Erythroblast (primary cell): ENCODE results near the gene ARRDC1.

Experiments
- DNase-seq, 2 experiments: peaks; one replicate each; lab custom pipeline; 2025; lab: John Stamatoyannopoulos, UW
- GATA1 ChIP-seq: IDR thresholded peaks from 2 replicates; pipeline ENCODE4 v1.6.1; 2011; ENCODE audit warnings: low read depth, mild to moderate bottlenecking, control low read depth, low read length, moderate library complexity
- POLR2A ChIP-seq: IDR thresholded peaks from 2 replicates; pipeline ENCODE4 v1.6.1; 2011; ENCODE audit warnings: mild to moderate bottlenecking, low read length

The ARRDC1 gene

DNA sequence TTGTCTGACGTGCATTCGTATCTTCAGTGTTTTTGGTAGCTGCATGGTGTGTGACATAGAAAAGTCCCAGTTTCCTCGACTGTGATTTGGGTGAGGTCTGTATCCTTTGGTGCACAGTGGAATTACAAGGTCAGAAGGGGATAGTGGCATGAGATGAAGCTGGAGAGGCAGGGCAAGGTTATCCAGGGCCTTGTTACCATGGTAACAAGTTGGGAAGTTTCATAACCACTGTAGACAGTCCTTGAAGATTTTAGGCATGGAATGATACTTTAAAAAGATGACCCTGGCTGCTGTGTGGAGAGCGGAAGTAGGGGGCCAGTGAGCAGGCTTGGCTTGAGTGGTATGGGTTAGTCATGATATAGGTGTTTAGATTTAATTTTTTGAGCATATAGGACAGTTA, 25.2 kb downstream of the ARRDC1 start:
- DNase-seq, result no peak
- no peak for TF ChIP-seq POLR2A
- TF ChIP-seq GATA1, result no peak

GRCh38 chr9:137631345-137632229, 26.1 kb downstream of the ARRDC1 start:
- TF ChIP-seq POLR2A, result no peak
- TF ChIP-seq GATA1, result no peak
- no peak for DNase-seq

DNA sequence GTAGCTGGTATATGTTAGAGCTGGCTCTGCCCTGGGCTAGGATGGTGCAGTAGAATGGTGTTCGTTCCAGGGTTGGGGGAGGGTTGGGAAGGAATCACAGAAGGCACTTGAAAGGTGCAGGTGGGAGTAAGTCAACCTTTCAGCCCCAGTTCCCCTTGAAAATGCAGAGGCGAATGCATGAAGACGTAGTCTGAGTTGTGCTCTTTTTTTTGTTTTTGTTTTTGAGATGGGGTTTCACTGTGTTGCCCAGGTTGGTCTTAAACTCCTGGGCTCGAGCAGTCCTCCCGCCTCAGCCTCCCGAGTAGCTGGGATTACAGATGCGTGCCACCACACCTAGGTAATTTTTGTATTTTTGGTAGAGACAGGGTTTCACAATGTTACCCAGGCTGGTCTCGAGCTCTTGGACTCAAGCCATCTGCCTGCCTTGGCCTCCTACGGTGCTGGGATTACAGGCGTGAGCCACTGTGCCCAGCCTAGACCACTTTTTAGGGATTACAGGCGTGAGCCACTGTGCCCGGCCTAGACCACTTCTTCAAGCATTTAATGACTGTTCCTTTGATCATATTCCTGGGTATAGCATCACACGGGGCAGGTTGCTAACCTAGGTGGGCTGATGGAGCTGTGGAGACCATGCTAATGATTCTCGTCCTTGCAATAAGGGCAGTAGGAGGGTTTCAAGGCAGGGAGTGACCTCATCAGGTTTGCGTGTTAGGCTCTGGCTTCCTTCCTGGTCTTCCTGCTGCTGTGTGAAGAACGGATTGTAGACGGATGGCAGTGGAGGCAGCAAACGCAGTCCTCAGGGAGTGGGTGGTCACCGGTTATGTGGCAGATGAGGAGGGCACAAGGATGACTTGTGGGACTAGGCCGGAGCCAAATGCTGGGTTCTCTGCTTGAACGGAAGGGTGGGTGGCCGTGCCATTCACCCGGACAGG, 27.0 kb downstream of the ARRDC1 start:
- no peak for TF ChIP-seq GATA1
- TF ChIP-seq POLR2A, result no peak
- no peak for DNase-seq

- DNase-seq, result no peak
These were observed 28.5 kb downstream of the ARRDC1 start for GRCh38 chr9:137634016-137634415.

DNA sequence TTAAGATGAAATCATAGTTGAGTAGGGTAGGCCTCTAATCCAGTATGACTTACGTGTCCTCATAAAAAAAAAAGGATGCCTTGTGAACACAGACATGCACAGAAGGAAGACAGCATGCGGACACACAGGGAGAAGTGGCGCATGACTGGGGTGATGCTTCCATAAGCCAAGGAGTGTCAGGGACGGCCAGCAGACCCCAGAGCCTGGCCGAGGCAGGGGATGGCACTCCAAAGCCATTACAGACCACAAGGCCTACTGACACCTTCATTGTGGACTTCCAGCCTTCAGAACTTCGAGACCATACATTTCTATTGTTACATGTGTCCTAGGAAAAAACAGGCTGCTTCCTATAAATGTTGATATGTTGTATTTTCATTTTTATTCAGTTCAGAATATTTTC, 33.2 kb downstream of the ARRDC1 start:
- TF ChIP-seq GATA1 (no peak), POLR2A (no peak)
- no peak for DNase-seq

More at GRCh38 chr9:137634016-137634415, 28.5 kb downstream of the ARRDC1 start:
- TF ChIP-seq GATA1 (no peak), POLR2A (no peak)

- TF ChIP-seq POLR2A (no peak), GATA1 (no peak)
- DNase-seq, result peak; percentile 26 to 47
These were observed 34.0 kb downstream of the ARRDC1 start for GRCh38 chr9:137639303-137640051.

DNA sequence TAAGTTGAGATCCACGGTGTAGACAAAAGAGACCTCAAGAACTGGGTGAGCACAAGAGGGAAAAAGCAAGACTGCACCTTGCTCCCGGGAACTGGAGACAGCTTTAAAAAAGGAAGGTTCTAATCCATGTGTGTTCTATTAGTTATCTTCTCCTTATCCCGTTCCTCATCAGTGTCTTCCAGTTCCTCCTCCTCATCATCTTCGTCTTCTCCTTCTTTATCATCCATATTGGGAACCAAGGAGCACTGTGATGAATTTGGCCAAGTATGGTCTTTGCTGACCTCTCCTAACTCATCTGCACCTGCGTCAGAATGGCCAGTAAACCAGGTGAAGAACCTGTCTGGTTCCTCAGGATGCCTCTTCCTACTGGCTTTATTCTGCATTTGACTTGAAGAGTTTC, 35.4 kb downstream of the ARRDC1 start:
- DNase-seq, result no peak
- TF ChIP-seq GATA1, result no peak
- no peak for TF ChIP-seq POLR2A

GRCh38 chr9:137642118-137642601, 36.7 kb downstream of the ARRDC1 start:
- no peak for TF ChIP-seq POLR2A
- TF ChIP-seq GATA1, result no peak
- DNase-seq, result no peak

GRCh38 chr9:137642892-137643291, 37.4 kb downstream of the ARRDC1 start:
- TF ChIP-seq POLR2A, result no peak
- no peak for TF ChIP-seq GATA1
- no peak for DNase-seq

DNA sequence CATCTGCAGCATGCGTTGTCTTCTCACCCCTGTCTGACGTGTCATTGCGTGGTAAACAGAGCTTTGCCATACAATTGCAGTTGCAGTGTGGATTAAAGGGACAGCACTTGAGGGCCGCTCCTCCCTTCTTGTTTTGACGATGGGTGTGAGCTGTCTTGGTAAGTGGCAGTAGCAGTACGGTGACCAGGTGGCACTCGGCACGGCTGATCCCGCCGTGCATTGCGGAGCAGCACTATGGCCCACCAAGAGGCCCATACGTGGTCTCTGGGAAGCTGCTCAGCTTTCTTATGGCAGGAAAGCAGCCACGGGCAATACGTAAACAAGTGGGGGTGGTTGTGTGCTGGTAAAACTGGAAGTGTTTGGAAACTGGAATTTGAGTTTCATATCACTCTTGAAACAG, 38.4 kb downstream of the ARRDC1 start:
- DNase-seq, result no peak
- TF ChIP-seq GATA1, result no peak
- no peak for TF ChIP-seq POLR2A

DNA sequence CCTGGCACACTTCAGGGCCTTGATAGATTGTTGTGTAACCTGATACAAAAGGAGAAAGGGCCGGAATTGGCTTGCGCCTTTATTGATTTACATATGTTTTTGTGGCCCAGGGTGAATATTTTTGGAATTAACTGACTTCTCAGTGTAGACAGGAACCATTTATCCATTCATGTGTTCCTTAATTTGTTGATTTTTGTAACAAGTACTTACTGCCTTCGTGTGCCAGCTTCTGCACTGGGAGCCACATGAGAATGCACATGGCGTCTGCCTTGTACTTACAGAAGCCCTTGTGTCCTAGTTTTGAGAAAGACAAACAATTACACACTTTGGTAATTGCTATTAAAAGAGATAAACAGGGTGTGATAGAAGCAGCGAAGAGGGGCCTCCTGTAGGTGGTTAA, 39.7 kb downstream of the ARRDC1 start:
- no peak for TF ChIP-seq GATA1
- TF ChIP-seq POLR2A, result no peak
- DNase-seq, result no peak

GRCh38 chr9:137646341-137646740, 40.9 kb downstream of the ARRDC1 start:
- no peak for DNase-seq
- no peak for TF ChIP-seq GATA1
- no peak for TF ChIP-seq POLR2A

GRCh38 chr9:137647096-137647714, 41.7 kb downstream of the ARRDC1 start:
- no peak for DNase-seq

More at GRCh38 chr9:137647096-137647714, 41.7 kb downstream of the ARRDC1 start:
- TF ChIP-seq GATA1 (no peak), POLR2A (no peak)
